Measurements from ENCODE around the gene LRMDA.

The LRMDA gene

DNA sequence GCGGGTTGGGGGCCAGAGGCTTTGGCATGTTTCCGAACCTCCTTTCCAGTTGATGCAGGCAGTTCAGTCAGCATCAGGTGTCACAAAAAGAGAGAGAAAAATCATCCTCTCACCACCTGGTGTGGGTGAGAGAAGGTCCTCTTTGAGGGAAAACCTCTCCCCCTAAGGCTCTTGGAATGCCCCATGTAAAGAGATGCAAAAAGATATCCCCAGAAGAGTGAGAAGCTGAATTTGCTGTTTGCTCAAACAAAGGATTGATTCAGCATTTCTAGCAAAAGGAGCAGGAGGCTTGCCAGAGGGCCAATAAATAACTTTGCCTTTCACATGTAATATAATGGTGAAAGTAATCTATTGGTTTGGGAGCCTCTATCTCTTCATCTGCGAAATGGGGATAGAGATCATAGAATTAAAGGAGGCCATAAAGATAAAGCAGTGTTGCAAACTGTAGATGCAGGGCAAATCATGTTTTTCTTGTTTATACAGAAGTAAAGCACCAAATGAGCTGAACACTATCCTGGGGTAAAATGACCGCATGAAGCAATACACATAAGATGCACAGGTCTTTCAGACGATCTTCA, 425.9 kb downstream of the LRMDA start:
- DNase-seq, result no peak

- DNase-seq, result no peak
These were observed 426.5 kb downstream of the LRMDA start for GRCh38 chr10:75857896-75858295.

DNA sequence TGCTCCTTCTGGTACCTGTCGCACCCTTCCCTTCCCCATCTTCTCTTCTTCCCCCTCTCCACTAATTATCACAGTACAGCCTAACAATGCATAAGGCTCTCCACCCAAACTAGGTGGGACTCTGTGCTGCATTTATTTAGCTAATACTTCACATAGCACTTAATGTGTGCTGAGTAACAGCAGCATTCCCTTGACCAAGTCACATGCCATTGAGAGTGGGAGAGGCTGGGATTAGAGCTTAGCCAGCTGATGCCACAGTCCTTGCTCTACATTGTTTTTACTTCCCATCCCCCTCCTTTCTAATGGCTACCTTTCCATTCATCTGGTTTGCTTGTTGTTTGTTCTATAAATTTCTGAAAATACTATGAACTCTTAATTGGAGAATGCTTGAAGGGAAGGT, 426.9 kb downstream of the LRMDA start:
- DNase-seq, result no peak

- no peak for DNase-seq
These were observed 427.7 kb downstream of the LRMDA start for GRCh38 chr10:75859141-75859540.

DNA sequence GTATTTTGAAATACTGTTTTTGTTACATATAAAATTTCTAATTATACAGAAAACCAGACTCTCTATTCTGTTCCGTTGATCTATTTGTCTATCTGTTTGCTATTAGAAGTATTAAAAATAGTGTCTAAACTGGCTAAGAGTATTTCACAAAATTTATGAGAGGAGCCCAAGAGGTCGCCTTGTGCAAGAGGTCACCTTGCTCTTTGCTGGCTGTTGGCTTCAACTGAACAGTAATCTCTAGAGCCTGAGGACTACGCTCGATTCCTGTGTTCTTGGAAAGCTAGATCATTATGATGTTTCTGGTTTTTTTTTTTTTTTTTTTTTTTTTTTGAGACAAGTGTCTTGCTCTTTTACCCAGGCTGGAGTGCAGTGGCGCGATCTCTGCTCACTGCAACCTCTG, 428.6 kb downstream of the LRMDA start:
- no peak for DNase-seq

DNA sequence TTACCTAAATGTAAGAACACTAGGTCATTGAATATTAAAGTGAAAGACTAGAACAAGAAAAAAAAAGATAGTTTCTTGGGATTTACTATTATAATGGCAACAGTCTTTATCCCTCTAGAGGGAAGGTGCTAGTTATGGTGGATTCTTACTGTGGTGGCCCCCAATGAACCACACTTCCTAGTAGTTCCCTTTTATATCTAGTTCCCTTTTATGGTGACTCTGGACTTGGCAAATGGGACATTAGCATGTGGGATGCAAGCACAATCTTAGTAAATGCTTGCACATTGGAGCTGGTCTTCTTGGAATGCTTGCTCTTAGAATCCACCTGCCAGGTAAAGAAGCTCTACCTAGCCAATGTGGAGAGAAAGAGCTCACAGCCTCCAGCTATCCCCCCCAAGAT, 430.2 kb downstream of the LRMDA start:
- no peak for DNase-seq

DNA sequence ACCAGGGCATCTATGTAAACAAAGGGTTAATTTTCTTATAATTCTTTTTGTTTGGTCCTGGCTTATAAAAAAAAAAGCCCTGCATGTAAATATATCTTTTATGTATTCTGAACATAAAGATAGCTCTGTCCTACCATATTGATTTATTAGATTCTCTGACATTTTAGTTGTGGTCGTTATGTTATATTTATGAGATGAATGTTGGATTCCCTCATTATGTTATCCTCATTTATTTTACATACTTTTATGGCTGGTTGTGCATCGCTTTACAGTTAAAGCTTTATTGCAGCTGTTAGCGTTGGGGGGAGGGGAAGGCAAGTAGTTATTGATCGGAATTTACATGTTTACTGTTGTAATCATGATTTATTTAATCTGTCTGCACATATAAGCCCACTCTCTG, 431.5 kb downstream of the LRMDA start:
- no peak for DNase-seq

- no peak for DNase-seq
These were observed 433.3 kb downstream of the LRMDA start for GRCh38 chr10:75864717-75865116.

DNA sequence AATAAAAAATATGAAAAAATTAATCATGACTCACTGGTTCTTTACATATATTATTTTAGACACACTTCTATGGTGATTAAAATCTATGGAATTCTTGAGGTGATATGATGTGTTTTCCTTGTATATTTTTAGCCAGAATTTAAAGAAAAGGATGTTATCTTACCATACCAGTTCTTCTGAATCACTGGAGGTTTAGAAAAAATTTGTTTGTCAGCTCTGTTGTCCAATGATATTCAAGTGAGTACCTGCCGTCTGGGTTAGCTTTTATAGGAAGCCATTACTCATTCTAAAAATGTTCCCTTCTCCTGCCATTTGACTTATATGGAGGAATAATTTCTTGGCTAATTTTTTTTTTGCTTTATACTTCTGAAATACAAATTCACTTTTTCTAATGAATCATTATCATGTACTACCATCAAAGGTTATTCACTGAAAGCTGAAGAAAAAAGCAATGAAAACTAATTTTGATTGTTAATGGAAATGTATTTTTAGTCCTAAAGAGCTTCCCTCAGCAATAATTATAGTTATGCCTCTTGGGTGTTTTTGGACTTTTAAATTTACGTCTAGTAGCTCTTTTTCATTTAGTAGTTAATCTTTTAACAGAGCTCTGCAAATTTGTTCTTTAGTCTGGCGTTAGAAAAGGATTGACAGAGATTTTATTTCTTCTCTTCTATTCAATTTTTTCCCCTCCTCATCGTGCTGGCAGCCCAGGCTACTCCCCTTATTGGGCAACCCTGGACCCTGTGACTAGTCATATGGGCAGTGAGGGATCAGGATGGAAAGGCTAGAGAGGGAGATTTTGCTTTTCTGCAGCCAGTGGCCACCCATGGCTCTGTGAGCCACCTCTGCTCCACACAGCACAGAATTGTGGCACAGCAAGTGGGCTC, 434.2 kb downstream of the LRMDA start:
- DNase-seq, result no peak

DNA sequence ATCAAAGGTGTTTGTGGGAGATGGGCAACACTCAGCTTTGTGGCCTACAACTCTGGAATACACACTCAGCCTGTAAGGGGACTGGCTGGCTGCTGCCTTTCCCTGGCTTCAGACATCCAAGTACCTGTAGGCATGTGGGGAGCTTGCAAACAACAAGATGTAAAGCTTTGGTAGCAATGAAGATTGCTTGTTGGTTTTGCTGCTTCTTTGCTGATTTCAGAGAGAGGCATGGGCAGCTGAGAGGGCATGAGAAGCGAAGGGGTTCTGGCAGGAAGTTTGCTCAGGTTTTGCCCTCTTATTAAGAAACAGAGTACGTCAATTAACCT, 434.8 kb downstream of the LRMDA start:
- no peak for DNase-seq

- DNase-seq, result no peak
These were observed 435.3 kb downstream of the LRMDA start for GRCh38 chr10:75866731-75867130.

DNA sequence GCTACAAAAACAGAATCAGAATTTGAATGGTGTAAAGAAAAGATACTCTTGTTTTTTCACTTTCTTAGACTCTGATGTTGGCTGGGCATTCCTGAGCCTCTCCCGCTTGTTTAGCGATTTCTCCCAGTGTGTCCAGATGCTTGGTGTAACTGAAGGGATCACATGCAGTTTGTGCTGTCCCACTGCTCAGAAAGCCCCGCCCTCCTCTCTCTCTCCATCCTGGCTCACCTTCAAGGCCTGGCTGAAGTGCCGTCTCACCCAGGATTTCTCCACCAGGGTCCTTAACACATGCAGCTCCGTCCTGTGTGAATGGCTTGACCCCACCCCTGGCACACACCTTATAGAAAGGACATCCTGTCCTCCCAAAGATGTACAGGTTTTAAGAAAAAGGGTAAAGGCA, 437.1 kb downstream of the LRMDA start:
- no peak for DNase-seq

DNA sequence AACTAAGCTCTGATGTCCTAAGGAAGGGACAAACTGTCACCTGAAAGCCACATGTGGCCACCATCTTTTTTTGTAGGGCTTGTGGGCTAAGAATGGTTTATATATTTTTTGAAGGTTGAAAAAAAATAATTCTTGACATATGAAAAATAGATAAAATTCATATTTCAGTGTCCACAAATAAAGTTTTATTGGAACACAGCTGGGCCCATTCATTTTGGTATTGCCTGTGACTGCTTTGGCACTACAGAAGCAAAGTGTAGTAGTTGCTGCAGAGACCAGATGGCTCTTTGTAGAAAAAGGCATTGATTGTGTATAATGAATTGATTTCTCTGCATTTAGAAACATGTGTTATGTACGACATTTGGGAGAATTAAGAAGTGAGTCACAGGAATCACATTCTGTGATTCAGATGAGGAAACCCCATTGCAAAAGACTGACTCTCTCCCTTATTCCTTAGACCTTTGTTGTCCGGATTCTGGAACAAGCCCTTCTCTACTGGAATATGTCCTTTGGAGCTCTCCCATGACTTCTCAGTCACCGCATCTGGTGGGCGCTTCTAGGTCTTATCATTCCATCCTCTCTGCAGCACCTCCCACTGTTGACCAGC, 438.7 kb downstream of the LRMDA start:
- no peak for DNase-seq

DNA sequence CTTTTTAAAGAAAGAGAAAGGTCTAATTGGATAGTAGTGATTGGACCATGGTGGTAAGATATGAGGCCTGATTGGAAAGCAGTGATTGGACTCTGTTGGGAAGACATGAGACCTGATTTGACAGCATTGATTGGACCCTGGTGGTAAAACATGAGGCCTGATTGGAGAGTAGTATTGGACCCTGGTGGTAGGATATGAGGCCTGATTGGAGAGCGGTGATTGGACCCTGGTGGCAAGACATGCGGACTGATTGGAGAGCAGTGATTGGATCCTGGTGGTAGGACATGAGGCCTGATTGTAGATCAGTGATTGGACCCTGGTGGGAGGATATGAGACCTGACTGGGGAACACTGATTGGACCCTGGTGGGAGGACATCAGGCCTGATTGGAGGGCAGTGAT, 444.3 kb downstream of the LRMDA start:
- no peak for DNase-seq

GRCh38 chr10:75876710-75877109, 445.3 kb downstream of the LRMDA start:
- no peak for DNase-seq

DNA sequence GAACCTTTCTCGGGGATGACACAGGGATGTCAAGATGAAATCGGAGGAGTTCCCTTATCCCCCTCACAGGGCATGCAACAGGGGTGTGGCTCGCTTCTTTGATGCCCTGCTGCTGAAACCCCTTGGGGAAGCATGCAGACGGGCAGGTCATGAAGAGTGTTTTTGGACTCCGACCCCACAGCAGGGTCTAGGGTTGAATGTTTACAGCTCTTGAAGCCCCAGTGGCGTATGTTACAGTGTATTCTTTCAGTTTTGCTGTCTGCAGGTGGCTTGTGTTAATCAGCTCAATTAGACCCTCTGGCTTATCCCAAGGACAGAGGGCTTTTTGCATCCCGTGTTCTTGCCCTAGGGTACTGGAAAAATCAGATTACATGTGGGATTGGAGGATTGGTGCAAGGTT, 446.5 kb downstream of the LRMDA start:
- DNase-seq, result no peak

- no peak for DNase-seq
These were observed 447.2 kb downstream of the LRMDA start for GRCh38 chr10:75878586-75878985.

GRCh38 chr10:75880031-75880775, 448.8 kb downstream of the LRMDA start:
- DNase-seq, result no peak

DNA sequence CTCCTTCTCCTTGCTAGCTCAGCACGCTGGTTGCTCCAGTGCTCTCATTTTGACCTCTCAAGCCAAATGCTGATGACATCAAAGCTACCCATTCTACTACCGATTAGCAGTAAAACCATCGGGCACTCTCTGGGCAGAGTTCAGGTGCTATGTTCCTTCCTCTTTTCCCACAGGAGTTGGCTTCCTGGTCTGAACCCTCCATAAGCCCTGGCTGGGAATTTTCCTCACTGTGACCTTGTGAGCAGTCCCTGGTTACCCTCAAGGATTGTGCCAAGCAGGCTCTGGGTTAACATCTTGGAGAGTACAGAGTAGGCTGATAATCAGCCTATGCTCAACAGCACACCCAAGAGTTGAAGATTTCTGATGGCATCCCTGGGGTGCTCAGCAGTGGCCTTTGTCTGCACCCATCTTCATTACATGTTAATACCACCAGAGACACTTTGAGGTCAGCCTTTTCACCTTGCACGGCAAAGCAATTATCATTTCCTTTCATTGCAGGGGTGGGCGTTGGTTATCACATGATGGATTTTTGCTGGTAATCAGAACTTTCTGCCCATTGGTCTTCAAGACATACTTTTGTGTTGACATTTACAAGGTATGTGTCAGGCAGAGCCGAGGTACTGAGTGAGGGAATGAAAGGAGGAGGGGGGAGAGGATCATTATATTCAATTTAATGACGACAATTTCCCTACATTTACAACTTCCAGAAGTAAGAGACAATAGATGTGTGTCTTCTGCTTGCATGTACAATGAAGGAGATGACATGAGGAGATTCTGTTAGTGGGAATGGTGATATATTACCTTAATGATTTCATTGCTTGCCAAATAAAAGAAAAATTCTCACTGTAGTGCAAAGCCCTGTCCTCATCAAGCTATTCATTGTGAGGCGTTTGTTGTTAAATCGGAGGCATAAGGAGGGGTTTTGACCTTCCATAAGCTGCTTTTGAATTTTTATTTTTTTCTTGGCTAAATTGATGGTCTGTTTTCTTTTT, 452.0 kb downstream of the LRMDA start:
- DNase-seq, result no peak

GRCh38 chr10:75884808-75885207, 453.4 kb downstream of the LRMDA start:
- DNase-seq, result no peak

DNA sequence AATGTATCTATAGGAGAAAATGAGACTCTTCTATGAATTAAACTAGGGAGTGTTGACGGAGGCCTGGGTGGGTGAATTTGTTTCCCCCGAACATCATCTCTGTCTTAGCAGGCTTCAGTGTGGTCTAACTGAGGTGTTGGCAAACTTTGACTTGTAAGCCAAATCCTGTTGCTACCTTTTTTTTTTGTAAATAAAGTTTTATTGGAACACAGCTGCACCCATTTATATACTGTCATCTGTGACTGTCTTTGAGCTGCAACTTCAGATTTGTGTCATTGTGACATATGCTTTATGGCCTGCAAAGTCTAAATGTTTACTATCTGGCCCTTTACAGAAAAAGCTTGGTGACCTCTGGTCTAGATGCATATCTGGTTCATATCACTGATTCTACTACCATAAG, 455.9 kb downstream of the LRMDA start:
- no peak for DNase-seq

DNA sequence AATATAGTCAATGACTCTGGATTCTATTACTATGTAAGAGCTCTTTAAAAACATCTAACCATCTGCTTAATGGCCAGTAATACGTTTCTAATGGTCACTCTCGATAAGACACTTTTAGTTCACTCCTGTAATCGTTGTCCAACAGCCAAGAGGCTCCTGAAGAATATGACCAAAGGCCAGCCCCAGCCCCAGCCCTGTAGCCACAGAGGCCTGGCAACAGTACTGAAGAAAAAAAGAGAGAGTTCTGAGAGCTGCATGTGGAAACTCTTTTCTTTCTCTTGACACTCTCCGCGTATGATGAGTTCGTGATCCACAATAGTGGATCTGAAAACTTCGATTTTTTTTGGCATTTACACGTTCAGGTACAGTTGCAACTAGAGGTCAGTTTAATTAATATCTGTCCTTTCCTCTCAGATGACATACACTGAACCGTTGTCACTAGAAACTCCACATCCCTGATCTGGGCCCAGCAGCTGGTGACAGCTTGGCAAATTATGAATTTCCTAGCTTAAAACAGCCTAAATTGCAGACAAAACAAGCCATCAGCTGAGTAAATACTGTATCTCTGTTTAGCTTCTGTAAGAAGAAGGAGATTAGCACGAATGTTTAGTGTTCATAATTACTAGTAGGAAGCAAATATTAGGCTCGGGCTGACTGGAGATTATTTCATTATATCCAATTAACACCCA, 456.7 kb downstream of the LRMDA start:
- DNase-seq, result no peak

Data from GDM1 (cell line).